Activated CD4-positive, alpha-beta T cell treated with anti-CD3 and anti-CD28 coated beads, Interleukin-2, amount 10 ng/mL, durations not matched to agents 7 days and 5 days (primary cell): ENCODE results near the gene FSIP1. TPM values are rescaled to one million over a fixed set of nuclear protein-coding genes. Genes with fewer than 3 reads are reported as not detected.

Experiments used
- CTCF ChIA-PET: fragments of 350-600 bp; sonication (Branson Sonifier 250); formaldehyde crosslinking; loops from one replicate; lab custom pipeline; 2021; ENCODE audit warnings: antibody characterized with exemption; lab: Charles Lee
- POLR2A ChIA-PET: fragments of 350-600 bp; sonication (Branson Sonifier 250); formaldehyde crosslinking; loops from one replicate; lab custom pipeline; 2021; ENCODE audit warnings: antibody characterized with exemption; lab: Charles Lee
- DNase-seq: peaks from one replicate; pipeline ENCODE4 v3.0.0-alpha.2; 2020
- H3K27ac Mint-ChIP-seq: one replicate; pipeline ENCODE4 v1.8.0; 2021; ENCODE audit warnings: mild to moderate bottlenecking, moderate library complexity, mixed read lengths
- H3K27me3 Mint-ChIP-seq: one replicate; pipeline ENCODE4 v1.8.0; 2021; ENCODE audit warnings: mixed read lengths
- H3K36me3 Mint-ChIP-seq: one replicate; pipeline ENCODE4 v1.8.0; 2021; ENCODE audit warnings: low read depth, mixed read lengths
- H3K4me1 Mint-ChIP-seq: one replicate; pipeline ENCODE4 v1.8.0; 2021; ENCODE audit warnings: mixed read lengths
- H3K4me3 Mint-ChIP-seq: one replicate; pipeline ENCODE4 v1.8.0; 2021; ENCODE audit warnings: mild to moderate bottlenecking, moderate library complexity, mixed read lengths
- H3K9me3 Mint-ChIP-seq: one replicate; pipeline ENCODE4 v1.8.0; 2021; ENCODE audit warnings: mixed read lengths
- total RNA-seq, 2 experiments: library from RNA; stranded (reverse); gene quantifications; one replicate each; pipeline ENCODE4 v1.2.3, GENCODE V29; 2021

FSIP1 gene
- total RNA-seq, 2 experiments from 2014 or later: 0.30 to 0.48 TPM

DNA sequence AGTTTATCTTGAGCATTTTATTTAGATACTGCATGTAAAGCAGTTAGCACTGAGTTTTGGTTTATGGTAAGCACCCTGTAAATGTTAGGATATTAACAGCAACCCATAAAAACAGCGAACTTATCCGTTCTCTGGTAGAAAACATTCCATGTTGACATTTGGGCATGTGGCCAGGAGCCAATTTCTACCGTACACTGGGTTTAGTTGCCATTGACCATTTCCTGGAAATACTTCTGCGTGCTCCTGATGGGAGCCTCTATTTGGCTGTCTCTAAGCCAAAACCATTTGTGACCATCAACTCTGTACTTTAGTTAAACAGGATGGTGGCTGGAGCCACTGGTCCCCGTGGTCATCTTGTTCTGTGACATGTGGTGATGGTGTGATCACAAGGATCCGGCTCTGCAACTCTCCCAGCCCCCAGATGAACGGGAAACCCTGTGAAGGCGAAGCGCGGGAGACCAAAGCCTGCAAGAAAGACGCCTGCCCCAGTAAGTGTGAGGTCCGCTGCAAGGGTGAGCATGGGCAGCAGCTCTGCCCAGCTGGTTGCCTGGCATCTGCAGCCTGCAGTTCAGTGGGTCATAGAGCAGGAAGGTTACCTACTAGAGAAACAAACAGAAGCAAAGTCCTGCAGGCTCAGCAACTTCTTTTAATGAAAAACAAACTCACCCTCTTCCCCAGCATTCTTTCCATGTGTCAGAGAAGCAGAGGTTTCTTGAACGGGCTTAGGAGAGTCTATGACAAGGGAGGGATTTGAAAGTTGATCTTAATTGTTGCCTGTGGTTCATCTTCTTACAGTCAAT, 194.7 kb downstream of the FSIP1 start:
- H3K36me3 Mint-ChIP-seq: no peaks in the 10 kb centered on the region
- H3K27me3 Mint-ChIP-seq: peaks cover 31% of the 10 kb centered on the region
- DNase-seq: no peak
- no peak overlapping the region for H3K4me3 Mint-ChIP-seq
- peaks cover 14% of the 10 kb centered on the region for H3K4me1 Mint-ChIP-seq
- CTCF ChIA-PET: interaction anchor here (0.7 to 1.0 kb wide), 2 partner anchors 8 to 35 kb away, joined by 3 to 4 read pairs; no protein-coding TSS in a partner anchor
- H3K27ac Mint-ChIP-seq: no peak overlapping the region
- H3K9me3 Mint-ChIP-seq: no peaks in the 10 kb centered on the region
- POLR2A ChIA-PET: no interaction called here

DNA sequence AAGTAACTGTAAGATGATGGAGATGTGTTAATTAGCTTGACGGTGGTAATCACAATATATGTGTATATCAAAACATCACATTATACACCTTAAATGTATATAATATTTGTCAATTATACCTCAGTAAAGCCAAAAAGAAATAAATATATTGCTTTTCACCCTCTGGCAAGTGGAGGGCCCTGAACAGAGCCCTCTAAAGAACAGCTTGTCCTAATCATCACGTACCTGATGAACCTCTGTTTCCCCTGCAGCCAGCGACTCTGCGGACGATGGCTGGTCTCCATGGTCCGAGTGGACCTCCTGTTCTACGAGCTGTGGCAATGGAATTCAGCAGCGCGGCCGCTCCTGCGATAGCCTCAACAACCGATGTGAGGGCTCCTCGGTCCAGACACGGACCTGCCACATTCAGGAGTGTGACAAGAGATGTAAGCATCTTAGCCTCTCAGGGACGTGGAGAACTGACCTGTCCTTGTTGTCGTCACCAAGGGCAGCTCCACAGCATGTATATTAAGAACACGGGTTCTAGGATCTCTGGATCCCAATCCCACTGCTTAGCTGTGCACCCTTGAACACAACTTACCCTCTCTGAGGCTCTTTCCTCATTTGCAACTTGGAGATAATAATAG, 195.4 kb downstream of the FSIP1 start:
- H3K27me3 Mint-ChIP-seq: peaks cover 27% of the 10 kb centered on the region
- H3K27ac Mint-ChIP-seq: no peak overlapping the region
- DNase-seq: no peak
- H3K4me3 Mint-ChIP-seq: no peak overlapping the region
- ChIA-PET POLR2A (no interaction called here), CTCF (interaction anchor here (1.4 kb wide), 1 partner anchor 19 kb away, joined by 4 read pairs; no protein-coding TSS in a partner anchor)
- H3K4me1 Mint-ChIP-seq: peaks cover 14% of the 10 kb centered on the region
- no peaks in the 10 kb centered on the region for H3K36me3 Mint-ChIP-seq
- no peaks in the 10 kb centered on the region for H3K9me3 Mint-ChIP-seq

DNA sequence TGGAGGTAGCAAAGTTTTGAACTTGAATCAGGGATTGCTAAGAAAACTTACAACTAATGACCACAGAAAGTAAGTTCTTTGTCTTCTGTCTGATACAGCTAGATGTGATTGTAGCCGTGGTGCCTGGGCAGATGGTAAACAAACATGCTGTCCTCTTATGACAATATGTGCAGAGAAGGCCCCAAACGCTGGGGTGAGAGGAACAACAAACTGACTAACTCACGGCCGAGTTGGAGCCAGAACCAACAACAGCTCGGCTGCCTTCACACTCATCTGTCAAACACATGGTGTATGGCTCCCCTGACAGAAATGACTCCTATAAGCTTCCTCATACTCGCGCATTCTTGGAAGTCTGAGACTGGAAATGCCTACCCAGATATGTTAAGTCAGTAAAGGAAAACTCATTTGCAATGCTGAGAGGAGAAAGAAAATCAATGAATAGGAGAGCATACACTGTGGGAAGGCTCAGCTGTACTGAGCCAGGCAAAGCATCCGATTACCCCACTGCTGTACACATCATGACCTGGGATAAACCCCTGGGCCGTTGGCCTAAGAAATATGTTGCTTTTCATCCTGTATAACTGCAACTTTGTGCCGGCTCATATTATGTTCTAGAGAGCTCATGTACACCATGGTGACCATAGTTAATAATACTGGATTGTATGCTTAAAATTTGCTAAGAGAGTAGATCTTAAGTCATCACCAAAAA, 196.1 kb downstream of the FSIP1 start:
- ChIA-PET CTCF (interaction anchor here (1.2 to 1.4 kb wide), 2 partner anchors 12 to 19 kb away, joined by 3 to 4 read pairs; no protein-coding TSS in a partner anchor), POLR2A (no interaction called here)
- H3K27me3 Mint-ChIP-seq: peaks cover 30% of the 10 kb centered on the region
- DNase-seq: no peak
- H3K9me3 Mint-ChIP-seq: no peaks in the 10 kb centered on the region
- H3K4me1 Mint-ChIP-seq: peaks cover 16% of the 10 kb centered on the region
- no peaks in the 10 kb centered on the region for H3K36me3 Mint-ChIP-seq
- no peak overlapping the region for H3K4me3 Mint-ChIP-seq
- H3K27ac Mint-ChIP-seq: no peak overlapping the region

GRCh38 chr15:39585871-39586301, 196.8 kb downstream of the FSIP1 start:
- Mint-ChIP-seq H3K27ac (no peak overlapping the region), H3K4me3 (no peak overlapping the region), H3K27me3 (peaks cover 33% of the 10 kb centered on the region), H3K36me3 (peaks cover 3% of the 10 kb centered on the region), H3K4me1 (peaks cover 22% of the 10 kb centered on the region), H3K9me3 (no peaks in the 10 kb centered on the region)
- CTCF ChIA-PET: interaction anchor here (0.8 to 1.4 kb wide), 3 partner anchors 13 to 162 kb away, joined by 3 to 4 read pairs (median 3); no protein-coding TSS in a partner anchor
- POLR2A ChIA-PET: no interaction called here
- no peak for DNase-seq

GRCh38 chr15:39585389-39585841, 197.2 kb downstream of the FSIP1 start:
- DNase-seq: no peak
- ChIA-PET POLR2A (no interaction called here), CTCF (interaction anchor here (0.8 to 1.4 kb wide), 3 partner anchors 13 to 163 kb away, joined by 3 to 4 read pairs (median 3); no protein-coding TSS in a partner anchor)
- H3K36me3 Mint-ChIP-seq: peaks cover 3% of the 10 kb centered on the region
- H3K4me1 Mint-ChIP-seq: peaks cover 22% of the 10 kb centered on the region
- no peak overlapping the region for H3K4me3 Mint-ChIP-seq
- no peaks in the 10 kb centered on the region for H3K9me3 Mint-ChIP-seq
- peaks cover 33% of the 10 kb centered on the region for H3K27me3 Mint-ChIP-seq
- no peak overlapping the region for H3K27ac Mint-ChIP-seq

- H3K27me3 Mint-ChIP-seq: peaks cover 36% of the 10 kb centered on the region
- no peaks in the 10 kb centered on the region for H3K9me3 Mint-ChIP-seq
- no peak overlapping the region for H3K27ac Mint-ChIP-seq
- no peak overlapping the region for H3K4me3 Mint-ChIP-seq
- ChIA-PET CTCF (interaction anchor here (0.8 to 1.2 kb wide), 3 partner anchors 124 to 258 kb away, joined by 3 to 5 read pairs (median 3); no protein-coding TSS in a partner anchor), POLR2A (no interaction called here)
- H3K36me3 Mint-ChIP-seq: peaks cover 3% of the 10 kb centered on the region
- DNase-seq: no peak
- peaks cover 25% of the 10 kb centered on the region for H3K4me1 Mint-ChIP-seq
Measured at GRCh38 chr15:39584662-39585388, 197.8 kb downstream of the FSIP1 start.

GRCh38 chr15:39584266-39584659, 198.4 kb downstream of the FSIP1 start:
- H3K27me3 Mint-ChIP-seq: peaks cover 39% of the 10 kb centered on the region
- H3K9me3 Mint-ChIP-seq: no peaks in the 10 kb centered on the region
- DNase-seq: no peak
- peaks cover 29% of the 10 kb centered on the region for H3K4me1 Mint-ChIP-seq
- CTCF ChIA-PET: interaction anchor here (0.6 to 1.2 kb wide), 5 partner anchors 38 to 258 kb away, joined by 3 to 5 read pairs (median 3); no protein-coding TSS in a partner anchor
- no peak overlapping the region for H3K27ac Mint-ChIP-seq
- POLR2A ChIA-PET: no interaction called here
- no peak overlapping the region for H3K4me3 Mint-ChIP-seq
- peaks cover 3% of the 10 kb centered on the region for H3K36me3 Mint-ChIP-seq

- peaks cover 3% of the 10 kb centered on the region for H3K36me3 Mint-ChIP-seq
- POLR2A ChIA-PET: no interaction called here
- CTCF ChIA-PET: interaction anchor here (0.6 to 1.2 kb wide), 6 partner anchors 8 to 257 kb away, joined by 3 to 5 read pairs (median 3); no protein-coding TSS in a partner anchor
- no peaks in the 10 kb centered on the region for H3K9me3 Mint-ChIP-seq
- H3K4me3 Mint-ChIP-seq: no peak overlapping the region
- peaks cover 29% of the 10 kb centered on the region for H3K4me1 Mint-ChIP-seq
- DNase-seq: peak; percentile 35
- H3K27ac Mint-ChIP-seq: no peak overlapping the region
- H3K27me3 Mint-ChIP-seq: peaks cover 45% of the 10 kb centered on the region
Measured at GRCh38 chr15:39583596-39584265, 198.9 kb downstream of the FSIP1 start.

- no peak for DNase-seq
- Mint-ChIP-seq H3K9me3 (no peaks in the 10 kb centered on the region), H3K27ac (no peak overlapping the region), H3K36me3 (peaks cover 3% of the 10 kb centered on the region), H3K4me1 (peaks cover 29% of the 10 kb centered on the region), H3K27me3 (peaks cover 51% of the 10 kb centered on the region), H3K4me3 (no peak overlapping the region)
- POLR2A ChIA-PET: no interaction called here
- CTCF ChIA-PET: interaction anchor here (0.6 to 1.9 kb wide), 5 partner anchors 9 to 435 kb away, joined by 3 to 9 read pairs (median 3); no protein-coding TSS in a partner anchor
Measured at GRCh38 chr15:39582977-39583595, 199.6 kb downstream of the FSIP1 start.

DNA sequence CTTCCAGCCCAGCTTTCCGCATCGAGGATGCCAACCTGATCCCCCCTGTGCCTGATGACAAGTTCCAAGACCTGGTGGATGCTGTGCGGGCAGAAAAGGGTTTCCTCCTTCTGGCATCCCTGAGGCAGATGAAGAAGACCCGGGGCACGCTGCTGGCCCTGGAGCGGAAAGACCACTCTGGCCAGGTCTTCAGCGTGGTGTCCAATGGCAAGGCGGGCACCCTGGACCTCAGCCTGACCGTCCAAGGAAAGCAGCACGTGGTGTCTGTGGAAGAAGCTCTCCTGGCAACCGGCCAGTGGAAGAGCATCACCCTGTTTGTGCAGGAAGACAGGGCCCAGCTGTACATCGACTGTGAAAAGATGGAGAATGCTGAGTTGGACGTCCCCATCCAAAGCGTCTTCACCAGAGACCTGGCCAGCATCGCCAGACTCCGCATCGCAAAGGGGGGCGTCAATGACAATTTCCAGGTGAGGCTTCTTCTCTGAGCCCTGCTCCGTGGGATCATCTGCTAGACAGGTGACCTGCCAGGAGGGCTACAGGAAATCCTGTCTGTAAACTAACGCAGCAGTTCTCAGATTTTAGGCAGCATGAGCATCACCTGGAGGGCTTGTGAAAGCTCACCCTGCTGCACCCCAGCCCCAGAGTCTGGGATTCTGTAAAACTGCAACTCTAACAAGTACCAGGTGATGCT, 200.2 kb downstream of the FSIP1 start:
- H3K27me3 Mint-ChIP-seq: peaks cover 54% of the 10 kb centered on the region
- H3K36me3 Mint-ChIP-seq: peaks cover 3% of the 10 kb centered on the region
- H3K4me3 Mint-ChIP-seq: no peak overlapping the region
- H3K9me3 Mint-ChIP-seq: no peaks in the 10 kb centered on the region
- DNase-seq: no peak
- peaks cover 29% of the 10 kb centered on the region for H3K4me1 Mint-ChIP-seq
- ChIA-PET CTCF (interaction anchor here (0.6 to 2.2 kb wide), 7 partner anchors 9 to 174 kb away, joined by 3 to 9 read pairs (median 3); no protein-coding TSS in a partner anchor), POLR2A (no interaction called here)
- H3K27ac Mint-ChIP-seq: no peak overlapping the region
